ENCODE data around the gene TGFBR1. TPM values are rescaled to one million over a fixed set of nuclear protein-coding genes. Genes with fewer than 3 reads are reported as not detected.

Gene TGFBR1
- polyA plus RNA-seq, 1 donor from 2014 or later, result 78.0 TPM

DNA sequence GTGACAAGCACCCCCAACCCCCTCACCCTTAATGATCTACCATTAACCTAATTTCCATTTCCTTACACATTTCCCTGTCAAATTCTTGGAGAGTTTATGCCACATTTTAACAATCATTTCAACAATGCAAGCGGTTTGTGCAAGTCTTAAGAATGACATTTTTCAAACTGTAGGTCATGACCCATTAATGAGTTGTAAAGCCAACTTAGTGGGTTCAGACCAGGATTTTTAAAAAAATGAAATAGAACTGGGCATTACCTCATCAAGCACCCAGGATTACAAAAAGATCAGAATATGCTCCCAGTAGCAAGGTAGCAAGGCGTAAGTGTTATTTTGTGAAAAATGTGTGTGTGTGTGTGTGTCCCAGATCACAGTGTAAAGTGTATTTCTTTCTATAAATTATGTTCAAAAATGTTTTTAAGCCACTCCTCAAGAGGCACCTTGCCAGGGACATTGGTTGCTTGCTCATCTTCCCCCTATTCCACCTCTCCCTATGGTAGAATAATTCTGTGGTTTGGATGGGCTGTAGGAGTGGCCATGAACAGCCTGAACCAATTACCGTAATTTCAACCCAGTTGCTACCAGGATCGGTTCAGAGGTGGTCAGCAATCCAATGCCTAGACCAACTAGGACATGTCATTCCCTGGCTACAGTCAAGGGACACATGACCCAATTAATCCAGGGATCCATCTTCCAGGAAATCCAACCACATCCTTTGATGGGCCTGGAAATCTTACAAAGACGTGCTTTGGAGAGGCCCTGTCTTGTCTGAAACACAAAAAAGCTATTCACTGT is 14.4 kb upstream of the TGFBR1 start:
- Histone ChIP-seq H2AFZ (ENCODE audit: low read depth, low read length) (no peak overlapping the region), H3K4me2 (ENCODE audit: low read length) (no peak overlapping the region), H3K4me3 (ENCODE audit: low read length) (no peak overlapping the region), H3K36me3 (ENCODE audit: insufficient read depth, low read length) (no peaks in the 10 kb centered on the region), H3K9ac (ENCODE audit: low read length) (no peak overlapping the region), H3K9me2 (ENCODE audit: insufficient read depth, low read length) (no peaks in the 10 kb centered on the region), H4K20me1 (ENCODE audit: insufficient read depth) (no peaks in the 10 kb centered on the region), H3F3A (ENCODE audit: insufficient read depth, low read length, poor library complexity, severe bottlenecking) (no peaks in the 10 kb centered on the region), H3K27ac (ENCODE audit: low read length) (no peak overlapping the region), H3K79me2 (replicated peaks; ENCODE audit: insufficient read depth, low read length) (no peaks in the 10 kb centered on the region), H3K27me3 (ENCODE audit: insufficient read depth, low read depth, low read length) (no peaks in the 10 kb centered on the region), H3K9me3 (ENCODE audit: low read length) (no peaks in the 10 kb centered on the region)
- TF ChIP-seq SMC3 (conservative IDR thresholded peaks at IDR 0.05; ENCODE audit: poor library complexity) (no peak), EZH2 (IDR thresholded peaks at IDR 0.05; ENCODE audit: borderline replicate concordance, insufficient read depth, low read length, poor library complexity, severe bottlenecking) (no peak), EP300 (conservative IDR thresholded peaks at IDR 0.05; ENCODE audit: poor library complexity, severe bottlenecking) (no peak), REST (IDR thresholded peaks at IDR 0.05; ENCODE audit: borderline replicate concordance) (no peak), TAF1 (IDR thresholded peaks at IDR 0.05; ENCODE audit: low read depth) (no peak), RAD21 (conservative IDR thresholded peaks at IDR 0.05) (no peak), MXI1 (conservative IDR thresholded peaks at IDR 0.05; ENCODE audit: poor library complexity, severe bottlenecking) (no peak), POLR2AphosphoS5 (IDR thresholded peaks at IDR 0.05) (no peak)
- TF ChIP-seq, protein P1, sequence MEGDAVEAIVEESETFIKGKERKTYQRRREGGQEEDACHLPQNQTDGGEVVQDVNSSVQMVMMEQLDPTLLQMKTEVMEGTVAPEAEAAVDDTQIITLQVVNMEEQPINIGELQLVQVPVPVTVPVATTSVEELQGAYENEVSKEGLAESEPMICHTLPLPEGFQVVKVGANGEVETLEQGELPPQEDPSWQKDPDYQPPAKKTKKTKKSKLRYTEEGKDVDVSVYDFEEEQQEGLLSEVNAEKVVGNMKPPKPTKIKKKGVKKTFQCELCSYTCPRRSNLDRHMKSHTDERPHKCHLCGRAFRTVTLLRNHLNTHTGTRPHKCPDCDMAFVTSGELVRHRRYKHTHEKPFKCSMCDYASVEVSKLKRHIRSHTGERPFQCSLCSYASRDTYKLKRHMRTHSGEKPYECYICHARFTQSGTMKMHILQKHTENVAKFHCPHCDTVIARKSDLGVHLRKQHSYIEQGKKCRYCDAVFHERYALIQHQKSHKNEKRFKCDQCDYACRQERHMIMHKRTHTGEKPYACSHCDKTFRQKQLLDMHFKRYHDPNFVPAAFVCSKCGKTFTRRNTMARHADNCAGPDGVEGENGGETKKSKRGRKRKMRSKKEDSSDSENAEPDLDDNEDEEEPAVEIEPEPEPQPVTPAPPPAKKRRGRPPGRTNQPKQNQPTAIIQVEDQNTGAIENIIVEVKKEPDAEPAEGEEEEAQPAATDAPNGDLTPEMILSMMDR (IDR thresholded peaks at IDR 0.05; ENCODE audit: poor library complexity, severe bottlenecking), result no peak

DNA sequence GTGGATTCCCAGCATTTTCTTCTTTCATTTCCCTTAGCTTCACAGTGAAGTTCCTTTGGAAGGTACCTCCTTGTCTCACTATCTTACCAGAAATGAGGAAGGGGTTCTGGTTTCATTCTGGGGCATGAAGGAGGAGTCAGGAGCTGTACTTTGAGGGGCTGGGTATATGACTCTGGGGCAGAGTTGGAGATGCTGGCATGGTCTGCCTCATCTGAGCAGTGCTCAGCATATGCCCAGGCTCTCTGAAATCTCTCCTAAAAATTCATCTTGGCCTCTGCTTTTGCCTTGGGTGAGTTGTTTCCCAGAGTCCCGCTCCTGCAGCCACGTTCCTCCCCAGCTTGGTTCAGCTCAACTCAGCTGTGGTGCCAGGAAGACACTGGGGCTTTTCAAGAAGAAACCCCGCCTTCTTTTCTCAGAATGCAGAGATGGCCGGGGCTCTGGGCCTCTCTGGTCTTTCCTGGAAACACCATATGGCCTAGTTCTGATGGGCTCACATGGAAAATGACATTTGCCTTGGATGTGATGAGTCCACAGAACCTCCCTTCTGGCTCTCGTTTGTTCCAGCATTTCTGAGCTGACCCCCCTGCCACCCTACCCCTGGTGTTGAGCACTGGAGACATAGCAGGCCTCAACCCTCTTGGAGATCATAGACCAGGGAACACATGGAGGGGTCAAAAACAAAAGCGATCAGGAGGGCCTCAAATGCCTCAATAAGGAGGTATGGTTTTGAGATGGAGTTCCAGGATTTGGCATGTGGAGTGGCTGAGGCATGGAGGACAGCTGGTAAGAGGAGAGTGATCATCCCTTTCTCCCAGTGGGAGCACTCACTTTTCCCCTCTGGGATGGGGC is 12.0 kb upstream of the TGFBR1 start:
- H3K27ac ChIP-seq (ENCODE audit: low read length), result no peak overlapping the region
- no peaks in the 10 kb centered on the region for H3K27me3 ChIP-seq (ENCODE audit: insufficient read depth, low read depth, low read length)
- no peaks in the 10 kb centered on the region for H3K9me3 ChIP-seq (ENCODE audit: low read length)
- H3K36me3 ChIP-seq (ENCODE audit: insufficient read depth, low read length), result no peaks in the 10 kb centered on the region
- H4K20me1 ChIP-seq (ENCODE audit: insufficient read depth), result no peaks in the 10 kb centered on the region
- no peaks in the 10 kb centered on the region for H3F3A ChIP-seq (ENCODE audit: insufficient read depth, low read length, poor library complexity, severe bottlenecking)
- H3K9ac ChIP-seq (ENCODE audit: low read length), result no peak overlapping the region
- H3K4me2 ChIP-seq (ENCODE audit: low read length), result no peak overlapping the region
- no peaks in the 10 kb centered on the region for H3K9me2 ChIP-seq (ENCODE audit: insufficient read depth, low read length)
- no peak for TF ChIP-seq SMC3 (conservative IDR thresholded peaks at IDR 0.05; ENCODE audit: poor library complexity)
- TF ChIP-seq RAD21 (conservative IDR thresholded peaks at IDR 0.05), result no peak
- no peak for TF ChIP-seq EP300 (conservative IDR thresholded peaks at IDR 0.05; ENCODE audit: poor library complexity, severe bottlenecking)
- TF ChIP-seq, protein P1 (IDR thresholded peaks at IDR 0.05; ENCODE audit: poor library complexity, severe bottlenecking), result no peak
- TF ChIP-seq TAF1 (IDR thresholded peaks at IDR 0.05; ENCODE audit: low read depth), result no peak
- no peak for TF ChIP-seq POLR2AphosphoS5 (IDR thresholded peaks at IDR 0.05)
- no peak for TF ChIP-seq EZH2 (IDR thresholded peaks at IDR 0.05; ENCODE audit: borderline replicate concordance, insufficient read depth, low read length, poor library complexity, severe bottlenecking)
- no peak for TF ChIP-seq MXI1 (conservative IDR thresholded peaks at IDR 0.05; ENCODE audit: poor library complexity, severe bottlenecking)
- no peak for TF ChIP-seq REST (IDR thresholded peaks at IDR 0.05; ENCODE audit: borderline replicate concordance)
- H3K79me2 ChIP-seq (replicated peaks; ENCODE audit: insufficient read depth, low read length), result no peaks in the 10 kb centered on the region
- H3K4me3 ChIP-seq (ENCODE audit: low read length), result no peak overlapping the region
- no peak overlapping the region for H2AFZ ChIP-seq (ENCODE audit: low read depth, low read length)

Data from neural cell (in vitro differentiated cells).